Inferior parietal cortex (tissue), 1 donor: ENCODE results near the gene CHM.

ENCODE experiments used
- DNase-seq: peaks from one replicate; pipeline ENCODE4 v3.0.0-alpha.2; 2016; ENCODE audit errors: extremely low spot score

CHM gene

GRCh38 chrX:85905851-85906250 is 141.5 kb downstream of the CHM start:
- DNase-seq, result no peak

- DNase-seq, result no peak
Observed at GRCh38 chrX:85903692-85904471, 143.5 kb downstream of the CHM start.

- DNase-seq, result no peak
Observed at GRCh38 chrX:85897362-85898126, 149.8 kb downstream of the CHM start.

GRCh38 chrX:85882601-85883000 is 164.8 kb downstream of the CHM start:
- no peak for DNase-seq

GRCh38 chrX:85870585-85870984 is 176.8 kb downstream of the CHM start:
- no peak for DNase-seq

GRCh38 chrX:85865324-85865723 is 182.0 kb downstream of the CHM start:
- no peak for DNase-seq

GRCh38 chrX:85859426-85859825 is 187.9 kb downstream of the CHM start:
- no peak for DNase-seq

GRCh38 chrX:85851418-85851817 is 195.9 kb downstream of the CHM start:
- no peak for DNase-seq

GRCh38 chrX:85836868-85837267 is 210.5 kb downstream of the CHM start:
- no peak for DNase-seq

- DNase-seq, result no peak
Observed at GRCh38 chrX:85828771-85829170, 218.6 kb downstream of the CHM start.

- DNase-seq, result no peak
Observed at GRCh38 chrX:85815203-85815751, 232.1 kb downstream of the CHM start.
